A549 treated with CORT108297 at 1 μM for 4 hours (cell line): Measurements from ENCODE around the gene C3orf80. TPM values are rescaled to one million over a fixed set of nuclear protein-coding genes. Genes with fewer than 3 reads are reported as not detected.

Experiments used
- total RNA-seq: library from RNA; stranded (reverse); fragments of 200-300 nt; extraction: Qiagen RNA extraction; gene quantifications from 5 replicates; pipeline ENCODE4 v1.2.3, GENCODE V29; 2022

The C3orf80 gene
- total RNA-seq = 1.6 to 2.4 TPM (median 1.9 TPM) in 5 replicates

GRCh38 chr3:160225176-160226025 is at the start of gene C3orf80:
C3orf80 (plus strand) TSS chr3:160225422; CDS start chr3:160225636, 214 bp downstream.

Other genes with a start within 250 kb of the C3orf80 start
- gene IL12A, start 236.6 kb upstream of the C3orf80 start, total RNA-seq = 0.59 to 1.1 TPM (median 0.90 TPM) in 5 replicates
- 9.4 to 18.3 TPM (median 14.0 TPM) in 5 replicates for gene IFT80, start 173.8 kb downstream of the C3orf80 start, total RNA-seq
- gene SMC4, start 174.2 kb downstream of the C3orf80 start, total RNA-seq = 82.8 to 109 TPM (median 96.8 TPM) in 5 replicates
- gene TRIM59, start 224.4 kb downstream of the C3orf80 start, total RNA-seq = 9.3 to 12.0 TPM (median 9.4 TPM) in 5 replicates